Right lobe of liver (tissue), 4 donors: ENCODE data around the gene DNAJC27.

Experiments
- CTCF ChIP-seq, 4 donors: fragments of 200-600 bp in 3 of 4; fragments of 450-650 bp in 1 of 4; IDR thresholded peaks; one replicate each; pipeline versions ENCODE4 v1.5.1 to v1.8.0; 2016 to 2022; ENCODE audit warnings: antibody characterized with exemption in 4 of 4, mild to moderate bottlenecking in 2 of 4
- POLR2A ChIP-seq: fragments of 450-650 bp; IDR thresholded peaks from one replicate; pipeline ENCODE4 v1.6.1; 2017; ENCODE audit warnings: antibody characterized with exemption, mild to moderate bottlenecking
- donor health status: DM: no; HTN: no; CAD: no.
- donor health status: DM: no; HTN: no; CAD: no.
- donor health status: DM: no; HTN: yes; CAD: no.

- TF ChIP-seq CTCF (IDR thresholded peaks at IDR 0.05) (no peak), POLR2A (no peak)
These were observed 13.8 kb upstream of the DNAJC27 start for GRCh38 chr2:24985511-24985910.
